ENCODE measurements around the gene CLDN24. TPM values are rescaled to one million over a fixed set of nuclear protein-coding genes. Genes with fewer than 3 reads are reported as not detected.

CLDN24 gene
- total RNA-seq = not detected

DNA sequence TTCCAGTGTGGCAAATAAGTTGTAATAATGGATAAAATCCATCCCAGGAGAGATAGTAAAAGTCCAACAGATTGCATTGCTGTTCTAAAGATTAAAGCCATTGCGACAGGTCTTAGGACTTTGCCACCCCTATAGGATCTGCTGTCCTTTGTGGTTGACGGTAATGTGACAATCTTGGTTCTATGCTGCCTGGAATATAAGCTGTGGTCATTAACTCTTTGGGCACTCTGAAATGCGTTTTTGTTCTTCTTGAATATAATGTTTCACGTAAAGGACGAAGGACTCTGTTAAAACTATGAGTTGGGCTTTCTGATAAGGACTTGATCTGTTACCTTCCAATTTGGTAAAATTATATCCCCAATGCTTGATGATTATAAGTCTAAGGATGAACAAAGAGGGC, at the start of gene CLDN24:
CLDN24 (minus strand) TSS at position 101 of the 400 bp plus-strand sequence; CDS start at position 101, 0 bp downstream.
- no peak for DNase-seq (ENCODE audit: low spot score)

DNA sequence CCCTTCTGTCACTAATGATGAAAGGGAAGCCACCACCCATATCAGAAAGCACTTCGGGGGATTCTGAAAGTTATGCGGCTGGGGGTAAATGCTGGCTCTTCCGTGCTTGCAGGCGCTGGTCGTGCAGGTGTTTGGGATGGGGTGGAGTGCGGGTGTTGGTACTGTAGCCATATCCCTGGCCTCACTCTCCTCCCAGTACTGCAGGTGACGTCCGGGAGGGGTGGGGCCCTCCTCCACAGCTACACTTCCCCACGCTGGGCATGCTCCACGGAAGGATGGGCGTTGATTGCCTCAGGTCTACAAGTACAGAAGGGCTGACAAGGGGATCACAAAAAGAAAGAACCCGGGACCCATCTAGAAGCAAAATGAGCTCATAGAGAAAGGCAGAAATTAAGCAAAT, 48.6 kb upstream of the CLDN24 start:
- no peak for DNase-seq (ENCODE audit: low spot score)

DNA sequence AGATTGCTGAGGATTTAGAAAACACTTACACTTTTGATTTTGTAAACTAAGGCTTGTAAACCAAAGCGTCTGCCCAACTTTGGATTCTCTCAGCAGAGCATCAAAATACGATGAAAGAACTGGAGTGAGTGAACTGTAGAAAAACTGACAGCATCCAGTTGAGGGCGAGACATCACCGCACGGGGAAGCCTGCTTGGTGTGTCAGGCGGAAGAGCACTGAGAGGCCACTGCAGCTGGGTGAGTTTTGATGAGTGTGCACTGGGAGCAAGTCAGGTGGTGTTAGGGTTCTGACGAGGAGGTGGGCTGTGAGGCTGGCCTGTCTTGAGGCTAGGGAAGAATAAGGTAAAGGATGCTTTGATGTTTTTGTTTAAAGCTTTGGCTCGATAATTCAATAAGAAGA, 46.8 kb upstream of the CLDN24 start:
- no peak for DNase-seq (ENCODE audit: low spot score)

DNA sequence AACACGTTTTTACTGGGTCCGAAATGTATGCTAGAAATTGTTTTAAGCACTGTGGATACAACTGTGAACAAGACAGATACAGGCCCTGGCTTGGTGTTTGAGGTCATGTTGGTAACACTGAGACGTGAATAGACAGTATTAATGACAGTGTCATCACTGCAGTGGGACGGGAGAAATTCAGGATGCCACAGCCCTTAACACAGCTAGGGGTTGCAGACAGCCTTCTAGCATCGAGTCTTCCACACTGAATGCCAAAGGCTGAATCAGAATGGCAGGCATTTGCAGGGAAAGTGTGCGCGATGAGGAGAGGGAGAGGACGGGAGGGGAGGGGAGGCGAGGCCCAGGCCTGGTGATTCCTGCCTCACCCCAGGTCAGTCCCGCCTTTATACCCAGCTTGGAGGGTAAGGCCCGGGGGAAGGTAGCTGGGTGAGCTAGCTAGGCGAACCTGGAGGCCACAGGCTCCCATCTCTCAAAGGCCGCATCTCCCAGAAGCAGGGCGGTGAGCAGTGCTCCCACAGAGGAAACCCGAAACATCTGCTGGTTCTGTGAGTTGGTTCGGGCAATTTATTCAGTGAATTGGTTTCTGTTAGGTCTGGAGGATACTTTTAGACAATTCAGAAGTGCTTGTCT, 44.1 kb upstream of the CLDN24 start:
- no peak for DNase-seq (ENCODE audit: low spot score)

DNA sequence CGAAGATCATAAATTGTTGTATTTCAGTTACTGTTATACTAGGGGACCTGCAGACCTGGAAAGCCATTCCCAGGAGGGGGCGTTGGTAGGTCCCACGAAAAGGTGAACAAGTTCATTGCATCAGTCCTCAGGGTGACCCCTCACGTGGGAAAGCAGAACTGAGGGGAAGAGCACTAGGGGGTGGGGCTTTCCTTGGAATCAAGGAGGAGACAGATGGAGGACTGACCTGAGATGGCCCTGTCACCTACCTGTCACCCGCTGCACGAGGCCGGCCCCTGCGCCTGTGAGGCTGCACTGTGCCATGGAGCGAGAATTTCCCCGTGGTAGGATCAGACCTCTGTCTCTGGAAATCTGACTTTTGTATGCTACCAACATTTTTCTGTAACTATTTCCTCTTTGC, 41.8 kb upstream of the CLDN24 start:
- DNase-seq (ENCODE audit: low spot score) = no peak

DNA sequence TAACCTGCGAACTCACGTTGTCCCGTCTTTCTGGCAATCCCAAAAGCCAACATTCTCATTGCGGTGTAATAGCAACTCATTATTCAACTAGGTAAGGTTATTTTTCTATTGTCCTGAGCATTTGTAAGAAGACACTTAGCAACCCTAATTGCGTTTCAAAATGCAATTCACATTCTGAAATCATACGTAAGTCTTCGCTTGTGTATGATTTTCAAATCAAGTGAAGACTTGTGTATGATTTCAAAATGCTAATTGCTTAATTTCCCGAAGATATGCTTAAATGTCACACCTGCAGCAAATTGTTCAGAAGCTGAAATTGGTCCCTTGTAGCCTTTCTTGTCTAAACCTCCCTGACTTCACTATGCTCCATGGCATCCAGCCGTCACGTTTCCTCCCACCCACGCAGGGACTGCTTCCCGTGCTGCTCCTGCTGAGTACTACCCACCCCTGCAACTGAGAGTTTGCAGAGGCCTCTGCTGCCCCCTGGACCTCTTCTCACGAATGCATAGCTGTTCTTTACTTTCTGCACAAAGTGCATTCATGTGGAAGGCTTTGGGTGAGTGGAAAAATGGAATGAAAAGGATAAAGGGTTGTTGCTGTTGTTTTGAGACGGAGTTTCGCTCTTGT, 40.8 kb upstream of the CLDN24 start:
- no peak for DNase-seq (ENCODE audit: low spot score)

DNA sequence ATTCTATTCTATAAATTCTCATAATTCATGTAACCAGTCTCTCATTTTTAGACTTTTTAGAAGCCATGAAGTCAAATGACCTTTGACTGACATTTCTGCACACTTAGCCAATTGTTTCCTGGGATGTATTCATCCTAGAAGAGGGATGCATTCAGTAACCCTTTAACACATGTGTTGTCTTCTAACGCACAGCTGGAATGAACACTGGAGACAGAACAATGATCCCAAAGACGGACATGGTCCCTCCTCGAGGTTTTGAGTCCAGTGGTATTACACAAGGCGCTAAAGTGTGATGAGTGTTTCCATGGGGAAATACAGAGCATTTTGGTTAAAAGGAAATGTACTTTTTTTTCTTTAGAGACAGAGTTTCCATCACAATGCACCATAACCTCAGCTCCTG, 39.8 kb upstream of the CLDN24 start:
- no peak for DNase-seq (ENCODE audit: low spot score)

DNA sequence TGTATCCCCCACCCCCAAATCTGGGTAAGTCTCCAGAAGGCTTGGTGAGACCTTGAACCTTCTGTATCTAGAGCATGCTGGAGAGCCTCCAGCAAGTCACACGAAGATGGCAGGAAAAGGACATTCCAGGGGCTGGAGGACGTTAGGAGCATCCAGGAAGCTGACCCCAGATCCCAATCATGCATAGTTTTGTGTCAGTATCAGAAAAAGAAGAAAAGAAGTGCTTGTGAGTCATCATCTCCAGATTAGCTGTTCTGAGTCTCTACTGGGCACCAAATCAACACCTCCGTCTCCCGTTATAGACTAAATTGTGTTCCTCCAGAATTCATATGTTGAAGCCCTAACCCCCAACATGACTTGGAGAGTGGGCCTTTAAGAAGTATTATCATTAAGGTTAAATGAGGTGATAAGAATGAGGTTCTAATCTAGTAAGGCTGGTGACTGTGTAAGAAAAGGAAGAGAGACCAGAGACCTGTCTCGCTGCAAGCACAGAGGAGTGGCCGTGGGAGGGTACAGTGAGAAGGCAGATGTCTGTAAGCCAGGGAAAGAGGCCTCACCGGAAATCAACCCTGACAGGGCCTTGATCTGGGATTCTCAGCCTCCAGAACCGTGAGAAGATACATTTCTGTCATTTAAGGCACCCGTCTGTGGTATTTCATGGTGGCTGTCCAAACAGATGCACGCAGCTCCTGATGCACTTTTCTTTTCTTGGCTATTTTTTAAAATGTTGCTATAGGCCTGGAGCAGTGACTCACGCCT, 38.1 kb upstream of the CLDN24 start:
- no peak for DNase-seq (ENCODE audit: low spot score)

DNA sequence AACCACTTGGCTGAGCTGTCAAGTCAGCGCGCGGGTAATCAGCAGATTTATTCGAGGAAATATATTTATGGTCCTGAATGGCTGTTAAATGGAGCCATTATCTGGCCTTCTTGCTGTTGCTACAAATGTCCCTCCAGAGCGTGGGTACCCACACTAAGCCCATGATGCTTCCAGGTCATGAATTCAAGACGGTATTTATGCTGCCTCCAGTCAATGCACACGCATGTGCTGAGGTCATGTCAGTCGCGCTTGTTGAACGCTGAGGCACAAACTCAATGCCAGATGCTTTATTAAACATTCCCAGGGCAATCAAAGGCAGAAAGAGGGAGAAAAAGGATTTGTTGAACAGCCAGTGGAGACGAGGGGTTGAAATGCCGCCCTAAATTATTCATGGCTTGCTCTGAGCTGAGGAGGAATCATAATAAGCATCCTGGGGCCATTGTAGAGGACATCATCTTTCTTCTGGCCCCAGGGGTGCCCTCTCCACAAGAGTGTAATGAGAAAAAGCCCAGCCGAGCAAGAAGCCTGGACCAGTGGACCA, 36.1 kb upstream of the CLDN24 start:
- no peak for DNase-seq (ENCODE audit: low spot score)

DNA sequence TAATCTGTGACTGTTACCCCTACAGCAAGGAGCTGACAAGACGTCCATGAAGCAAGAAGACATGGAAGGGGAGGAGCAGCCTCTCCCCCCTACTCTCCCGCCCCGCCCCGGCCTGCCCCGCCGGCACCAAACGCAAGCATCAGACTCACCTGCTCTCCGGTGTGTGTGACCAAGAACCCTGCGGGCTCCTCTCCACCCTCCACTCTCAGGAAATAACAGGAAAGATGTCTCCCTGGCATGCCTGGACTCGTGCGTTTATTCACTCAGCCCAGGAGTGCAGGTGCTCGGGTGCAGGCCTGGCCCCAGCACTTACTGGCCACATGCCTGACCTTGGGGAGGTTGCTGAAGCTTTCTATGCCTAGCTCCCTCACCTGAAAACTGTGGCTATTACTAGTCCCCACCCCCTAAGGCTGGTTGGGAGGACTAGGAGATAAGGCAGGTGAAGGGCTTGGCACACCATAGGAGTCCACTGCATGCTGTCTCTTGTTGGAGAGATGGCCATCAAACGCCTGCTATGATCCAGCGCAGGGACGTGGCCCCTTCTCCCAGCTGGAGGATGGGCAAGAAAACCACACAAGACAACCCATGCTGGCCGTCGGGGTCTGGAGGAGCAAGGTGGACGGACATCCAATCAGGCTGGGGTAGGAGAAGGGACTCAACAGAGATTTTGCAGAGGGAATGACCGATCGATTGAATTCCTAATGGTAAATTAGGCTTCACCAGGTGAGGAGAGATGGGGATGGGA, 34.9 kb upstream of the CLDN24 start:
- DNase-seq (ENCODE audit: low spot score) = peak; percentile 50

DNA sequence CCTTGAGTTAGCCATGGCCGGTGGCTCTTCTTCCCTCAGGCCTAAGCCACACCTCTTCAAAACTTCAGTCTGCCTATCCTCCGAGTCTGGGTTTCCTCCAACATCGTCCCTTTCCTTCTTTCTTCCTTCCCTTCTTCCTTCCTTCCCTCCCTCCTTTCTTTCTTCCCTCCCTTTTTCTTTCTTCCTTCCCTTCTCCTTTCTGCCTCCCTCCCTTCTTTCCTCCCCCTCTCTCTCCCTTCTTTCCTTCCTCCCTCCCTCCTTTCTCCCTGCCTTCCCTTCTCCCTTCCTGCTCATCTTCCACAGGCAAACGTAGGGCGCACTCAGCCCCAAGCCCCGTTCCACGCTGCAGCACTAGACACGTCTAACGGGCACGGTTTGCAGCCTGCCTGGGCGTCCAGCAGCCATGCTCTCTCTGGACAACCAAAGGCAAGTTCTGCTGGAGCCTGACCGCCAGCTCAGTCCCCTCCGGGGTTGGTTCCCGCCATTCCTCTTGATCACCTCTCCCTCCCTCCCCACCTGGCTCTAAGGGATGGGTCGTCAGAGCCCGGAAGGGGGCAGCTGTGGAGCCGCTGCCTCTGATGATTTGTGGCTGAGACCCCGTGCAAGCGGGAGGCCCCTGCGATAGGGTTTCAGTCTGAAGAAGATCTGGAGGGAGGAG, 34.1 kb upstream of the CLDN24 start:
- no peak for DNase-seq (ENCODE audit: low spot score)

DNA sequence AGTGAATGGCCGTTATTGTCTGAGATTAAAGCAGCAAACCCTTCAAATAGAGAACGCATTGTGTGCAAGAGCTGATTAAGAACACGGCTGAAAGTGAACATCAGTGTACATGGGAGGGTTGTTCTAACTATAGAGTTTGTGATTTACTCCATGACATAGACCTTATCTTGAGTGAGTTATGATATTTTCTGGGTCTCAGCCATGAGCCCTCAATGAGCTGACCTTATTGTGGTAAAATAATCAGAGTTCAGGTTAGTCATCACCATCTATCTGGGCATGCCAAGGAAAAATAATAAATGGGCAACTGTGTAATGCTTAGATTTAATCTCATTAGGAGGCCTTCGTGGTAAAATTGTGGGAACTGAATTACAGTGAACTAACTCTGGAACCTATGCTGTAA, 33.2 kb upstream of the CLDN24 start:
- DNase-seq (ENCODE audit: low spot score) = no peak

DNA sequence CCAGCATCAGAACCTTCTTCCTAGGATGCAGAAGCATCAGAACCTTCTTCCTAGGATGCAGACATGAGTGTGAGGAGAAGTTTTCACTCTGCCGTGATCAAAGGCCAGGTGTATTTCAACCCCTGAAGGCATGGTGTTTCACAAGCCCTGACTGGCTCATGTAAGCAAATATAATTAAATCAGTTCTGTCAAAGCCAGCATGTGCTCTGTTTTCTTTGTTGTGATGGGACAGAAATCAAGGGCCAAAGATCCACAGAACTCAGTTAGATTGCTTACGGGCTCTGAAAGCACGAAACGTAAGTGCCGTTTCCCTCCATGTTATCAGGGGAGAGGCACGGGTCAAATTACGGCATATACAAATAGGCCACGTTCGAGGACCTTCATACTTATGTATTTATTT, 32.0 kb upstream of the CLDN24 start:
- no peak for DNase-seq (ENCODE audit: low spot score)

DNA sequence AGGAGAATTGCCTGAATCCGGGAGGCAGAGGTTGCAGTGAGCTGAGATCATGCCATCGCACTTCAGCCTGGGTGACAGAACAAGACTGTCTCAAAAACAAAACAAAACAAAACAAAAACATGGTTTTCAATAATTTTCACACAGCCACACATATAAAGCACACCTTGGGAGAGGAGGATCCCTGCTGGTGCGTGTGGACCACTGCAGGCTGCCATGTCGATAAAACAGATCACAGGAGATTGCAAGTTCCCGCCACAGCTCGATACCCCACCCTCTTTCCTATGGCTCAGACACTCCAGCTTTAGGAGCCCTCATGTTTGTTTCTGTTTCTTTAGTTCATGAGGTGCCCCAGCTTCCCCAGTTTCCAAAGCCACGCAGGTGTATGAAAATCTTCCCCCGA, 31.3 kb upstream of the CLDN24 start:
- no peak for DNase-seq (ENCODE audit: low spot score)

DNA sequence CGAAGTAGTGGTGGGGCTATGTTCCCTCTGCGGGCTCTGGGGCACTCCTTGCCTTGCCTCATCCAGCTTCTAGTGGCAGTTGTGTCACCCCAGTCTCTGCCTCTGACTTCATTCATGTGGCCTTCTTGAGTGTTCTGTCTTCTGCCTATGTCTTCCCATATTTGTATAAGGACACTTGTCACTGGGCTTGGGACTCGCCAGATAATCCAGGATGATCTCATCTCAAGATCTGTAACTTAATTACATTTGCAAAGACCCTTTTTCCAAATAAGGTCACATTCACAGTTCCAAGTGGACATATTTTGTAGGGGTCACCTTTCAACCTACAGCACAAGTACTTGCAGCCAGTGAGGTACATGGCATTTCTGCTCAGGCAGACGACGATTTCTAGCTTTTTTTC, 30.3 kb upstream of the CLDN24 start:
- no peak for DNase-seq (ENCODE audit: low spot score)

DNA sequence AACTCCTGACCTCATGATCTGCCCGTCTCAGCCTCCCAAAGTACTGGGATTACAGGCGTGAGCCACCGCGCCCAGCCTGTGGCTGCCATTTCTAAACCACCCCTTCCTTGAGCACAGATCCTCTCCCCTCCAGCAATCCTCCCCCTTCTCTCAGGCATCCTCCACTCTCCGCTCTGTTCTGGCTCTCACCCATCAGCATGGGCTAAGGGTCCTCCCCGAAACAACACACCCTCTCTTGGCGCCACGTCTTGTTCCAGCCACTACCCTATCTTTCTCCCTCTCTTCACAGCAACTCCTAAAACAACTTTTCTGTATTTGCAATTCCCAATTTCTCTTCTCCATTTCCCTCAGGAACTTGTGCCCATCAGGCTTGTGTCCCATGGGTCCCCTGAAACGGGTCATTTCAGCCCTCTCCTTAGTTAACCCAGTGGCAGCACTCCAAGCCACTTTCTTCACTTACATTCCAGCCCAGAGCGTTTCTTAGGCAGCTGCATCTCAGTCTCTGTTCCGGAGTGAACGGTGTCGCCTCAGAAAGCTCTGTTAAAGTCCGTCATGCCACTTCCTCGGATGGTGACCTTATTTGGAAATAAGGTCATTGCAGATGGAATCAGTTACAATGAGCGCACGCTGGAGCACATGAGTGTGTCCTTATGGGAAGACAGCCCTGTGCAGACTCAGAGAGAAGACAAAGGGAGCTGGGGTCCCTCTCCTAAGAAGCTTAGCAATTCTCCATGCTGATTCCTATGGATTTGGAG, 28.3 kb upstream of the CLDN24 start:
- no peak for DNase-seq (ENCODE audit: low spot score)

DNA sequence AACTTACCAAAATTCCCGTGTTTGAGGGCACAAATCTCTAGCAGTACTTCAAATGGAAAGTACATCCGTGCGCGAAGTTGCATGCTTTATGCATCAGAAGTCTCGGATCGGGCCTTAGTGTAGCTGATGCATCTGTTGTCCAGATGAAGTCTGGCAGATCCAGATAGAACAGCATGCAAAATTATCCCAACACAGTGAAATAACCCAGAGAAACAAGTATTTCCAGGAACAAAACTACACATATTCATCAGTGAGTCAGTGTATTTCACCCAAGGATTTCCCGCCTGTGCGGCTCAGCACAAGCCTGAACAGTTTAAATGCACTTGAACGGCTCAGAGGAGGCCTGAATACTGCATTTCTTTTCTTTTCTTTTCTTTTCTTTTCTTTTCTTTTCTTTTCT, 27.4 kb upstream of the CLDN24 start:
- no peak for DNase-seq (ENCODE audit: low spot score)

DNA sequence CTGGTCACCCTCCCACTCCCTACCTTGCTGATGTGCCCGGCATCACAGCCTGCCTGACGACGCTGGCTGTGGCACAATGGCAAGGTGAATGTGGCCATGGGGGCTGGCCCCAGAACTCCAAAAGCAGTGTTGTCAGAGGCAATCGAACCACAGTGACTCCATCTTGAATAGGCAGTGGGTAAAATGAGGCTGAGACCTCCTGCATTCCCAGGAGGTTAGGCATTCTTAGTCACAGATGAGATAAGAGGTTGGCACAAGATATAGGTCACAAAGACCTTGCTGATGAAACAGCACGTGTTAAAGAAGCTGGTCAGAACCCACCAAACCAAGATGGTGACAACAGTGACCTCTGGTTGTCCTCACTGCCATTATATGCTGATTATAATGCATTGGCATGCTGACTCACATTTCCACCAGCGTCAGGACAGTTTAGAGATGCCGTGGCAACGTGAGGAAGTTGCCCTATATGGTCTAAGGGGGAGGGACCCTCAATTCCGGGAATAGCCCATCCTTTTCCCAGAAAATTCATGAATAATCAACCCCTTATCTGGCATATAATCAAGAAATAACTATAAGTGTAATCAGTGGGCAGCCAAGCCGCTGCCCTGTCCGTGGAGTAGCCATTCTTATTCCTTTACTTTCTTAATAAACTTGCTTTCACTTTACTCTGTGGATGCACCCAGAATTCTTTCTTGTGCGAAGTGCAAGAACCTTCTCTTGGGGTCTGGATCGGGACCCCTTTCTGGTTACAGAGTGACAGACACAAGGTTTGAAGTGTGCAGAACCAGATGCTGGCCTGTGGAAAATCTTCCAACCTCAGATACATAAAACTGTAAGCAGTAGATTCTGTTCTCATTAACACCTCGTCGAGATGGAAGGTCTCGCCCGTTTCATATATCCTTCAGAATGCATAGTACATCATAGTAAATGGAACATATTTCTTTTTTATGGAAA, 26.8 kb upstream of the CLDN24 start:
- DNase-seq (ENCODE audit: low spot score) = no peak

DNA sequence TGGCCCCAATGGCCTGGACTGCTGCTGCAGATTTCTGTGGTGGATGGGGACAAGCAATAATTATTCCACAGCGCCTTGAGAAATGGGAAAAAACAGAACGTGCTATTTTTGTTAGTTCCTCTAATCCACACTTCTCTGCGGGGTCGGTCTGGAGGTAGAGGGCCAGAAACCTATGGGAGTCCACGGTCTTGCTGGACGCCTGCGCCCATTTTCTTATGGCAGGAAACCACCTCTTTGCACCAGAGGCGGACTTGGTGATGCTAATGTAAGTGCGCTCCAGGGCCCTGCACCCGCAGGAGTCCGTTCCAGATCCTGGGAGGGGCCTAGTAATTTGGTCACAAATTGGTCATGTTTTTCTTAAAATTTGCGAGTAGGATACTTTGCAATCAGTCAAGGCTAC, 25.9 kb upstream of the CLDN24 start:
- DNase-seq (ENCODE audit: low spot score) = no peak

DNA sequence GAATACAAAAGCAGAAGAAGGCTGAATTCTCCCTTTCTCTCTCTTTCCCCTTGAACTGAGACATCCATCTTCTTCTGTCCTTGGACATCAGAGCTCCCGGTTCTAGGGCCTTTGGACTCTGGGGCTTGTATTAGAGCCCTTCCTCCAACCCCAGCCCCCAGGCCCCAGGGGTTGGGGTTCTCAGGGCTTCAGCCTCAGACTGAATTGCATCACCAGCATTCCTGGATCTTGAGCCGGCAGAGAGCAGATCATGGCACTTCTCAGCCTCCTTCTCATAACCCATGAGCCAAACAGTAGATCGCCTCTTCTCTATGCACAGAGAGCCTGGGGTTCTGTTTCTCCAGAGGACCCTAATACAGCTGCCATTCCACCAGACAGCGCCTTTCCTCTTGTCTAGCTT, 25.3 kb upstream of the CLDN24 start:
- no peak for DNase-seq (ENCODE audit: low spot score)

Data from ureter (tissue), 1 donor.